Activated CD8-positive, alpha-beta T cell treated with anti-CD3 and anti-CD28 coated beads for 36 hours (primary cell): ENCODE results near the gene APBA3. TPM values are rescaled to one million over a fixed set of nuclear protein-coding genes. Genes with fewer than 3 reads are reported as not detected.
A peak's percentile ranks its signal among the peaks of the same experiment; 100 is the strongest.

ENCODE experiments used
- ATAC-seq: fragments of 200-7000 bp; cut with Tn5 transposase; one replicate; pipeline ENCODE4 v1.10.0; 2021; ENCODE audit warnings: mild to moderate bottlenecking, moderate library complexity
- CTCF ChIA-PET: fragments of 350-600 bp; sonication (Branson Sonifier 250); formaldehyde crosslinking; loops from one replicate; lab custom pipeline; 2021; ENCODE audit warnings: antibody characterized with exemption; lab: Charles Lee
- POLR2A ChIA-PET: fragments of 350-600 bp; sonication (Branson Sonifier 250); formaldehyde crosslinking; loops from one replicate; lab custom pipeline; 2021; ENCODE audit warnings: antibody characterized with exemption; lab: Charles Lee
- DNase-seq: peaks from one replicate; pipeline ENCODE4 v3.0.0-alpha.2; 2020
- H3K27ac Mint-ChIP-seq: one replicate; pipeline ENCODE4 v1.8.0; 2021; ENCODE audit warnings: mild to moderate bottlenecking, mixed read lengths
- H3K27me3 Mint-ChIP-seq: one replicate; pipeline ENCODE4 v1.8.0; 2021; ENCODE audit warnings: mixed read lengths
- H3K36me3 Mint-ChIP-seq: one replicate; pipeline ENCODE4 v1.8.0; 2021; ENCODE audit warnings: low read depth, mixed read lengths
- H3K4me1 Mint-ChIP-seq: one replicate; pipeline ENCODE4 v1.8.0; 2021; ENCODE audit warnings: low read depth, mixed read lengths
- H3K4me3 Mint-ChIP-seq: one replicate; pipeline ENCODE4 v1.8.0; 2021; ENCODE audit warnings: mild to moderate bottlenecking, moderate library complexity, mixed read lengths
- H3K9me3 Mint-ChIP-seq: one replicate; pipeline ENCODE4 v1.8.0; 2021; ENCODE audit warnings: mixed read lengths
- intact Hi-C: fragments of 100-400 bp; cut with micrococcal nuclease; formaldehyde crosslinking; loops from one replicate; pipeline ENCODE4 v1.10.0; 2022
- total RNA-seq, 2 experiments: library from RNA; stranded (reverse); gene quantifications; one replicate each; pipeline ENCODE4 v1.2.3, GENCODE V29; 2021
- TF ChIP-seq, protein P1 (sequence below): fragments of 200-600 bp; IDR thresholded peaks from one replicate; pipeline ENCODE4 v1.8.0; 2022; ENCODE audit warnings: antibody characterized with exemption, mild to moderate bottlenecking

The APBA3 gene
- total RNA-seq, 2 experiments from 2014 or later = 28.0 to 29.1 TPM

DNA sequence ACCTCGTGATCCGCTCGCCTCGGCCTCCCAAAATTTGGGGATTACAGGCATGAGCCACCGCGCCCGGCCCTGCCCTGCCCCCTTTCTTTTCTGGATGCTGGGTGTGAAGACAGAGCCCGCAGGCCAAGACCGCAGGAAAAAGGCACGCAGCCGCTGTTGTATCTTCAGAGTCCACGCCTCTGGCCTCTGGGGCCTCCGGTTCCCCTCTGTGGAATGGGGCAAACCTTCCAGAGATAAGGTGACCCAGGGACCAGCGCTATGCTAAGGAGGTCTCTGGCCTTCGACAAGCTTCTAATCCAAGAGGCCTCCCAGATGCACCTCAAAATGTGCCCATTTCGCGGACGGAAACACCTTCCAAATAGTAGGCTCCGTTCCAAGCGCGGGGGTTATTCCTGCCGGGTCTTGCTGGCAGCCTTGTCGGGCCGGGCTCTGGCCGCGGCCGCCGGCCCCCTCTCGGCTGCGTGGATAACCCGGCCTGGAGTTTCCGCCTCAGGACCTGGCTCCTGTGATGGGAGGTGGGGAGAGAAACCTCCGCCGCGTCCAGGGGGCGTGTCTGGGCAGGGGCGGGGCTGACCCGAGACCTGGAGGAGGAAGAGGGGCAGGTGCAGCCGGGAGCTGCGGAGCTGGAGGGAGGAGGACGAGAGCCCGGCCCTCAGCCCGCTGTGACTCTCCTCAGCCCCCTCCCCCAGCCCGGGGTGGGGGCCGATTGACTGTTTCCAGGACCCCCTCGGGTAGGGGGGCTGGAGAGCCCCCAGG lies 40.2 kb downstream of the APBA3 start:
- H3K4me3 Mint-ChIP-seq = peak overlapping the region; percentile 47
- ChIA-PET CTCF (interaction anchor here (1.1 to 1.2 kb wide), 2 partner anchors 13 to 94 kb away, joined by 3 read pairs; no protein-coding TSS in a partner anchor), POLR2A (interaction anchor here (1.0 to 1.2 kb wide), 3 partner anchors 13 to 91 kb away, joined by 3 to 4 read pairs (median 4); partner anchors contain the start of gene TJP3)
- intact Hi-C loops = no loop called here
- H3K27me3 Mint-ChIP-seq = peaks cover 13% of the 10 kb centered on the region
- peaks cover 6% of the 10 kb centered on the region for H3K4me1 Mint-ChIP-seq
- H3K36me3 Mint-ChIP-seq = no peaks in the 10 kb centered on the region
- ATAC-seq = peak; percentile 99
- H3K9me3 Mint-ChIP-seq = no peaks in the 10 kb centered on the region
- no peak overlapping the region for H3K27ac Mint-ChIP-seq
- TF ChIP-seq, protein P1, sequence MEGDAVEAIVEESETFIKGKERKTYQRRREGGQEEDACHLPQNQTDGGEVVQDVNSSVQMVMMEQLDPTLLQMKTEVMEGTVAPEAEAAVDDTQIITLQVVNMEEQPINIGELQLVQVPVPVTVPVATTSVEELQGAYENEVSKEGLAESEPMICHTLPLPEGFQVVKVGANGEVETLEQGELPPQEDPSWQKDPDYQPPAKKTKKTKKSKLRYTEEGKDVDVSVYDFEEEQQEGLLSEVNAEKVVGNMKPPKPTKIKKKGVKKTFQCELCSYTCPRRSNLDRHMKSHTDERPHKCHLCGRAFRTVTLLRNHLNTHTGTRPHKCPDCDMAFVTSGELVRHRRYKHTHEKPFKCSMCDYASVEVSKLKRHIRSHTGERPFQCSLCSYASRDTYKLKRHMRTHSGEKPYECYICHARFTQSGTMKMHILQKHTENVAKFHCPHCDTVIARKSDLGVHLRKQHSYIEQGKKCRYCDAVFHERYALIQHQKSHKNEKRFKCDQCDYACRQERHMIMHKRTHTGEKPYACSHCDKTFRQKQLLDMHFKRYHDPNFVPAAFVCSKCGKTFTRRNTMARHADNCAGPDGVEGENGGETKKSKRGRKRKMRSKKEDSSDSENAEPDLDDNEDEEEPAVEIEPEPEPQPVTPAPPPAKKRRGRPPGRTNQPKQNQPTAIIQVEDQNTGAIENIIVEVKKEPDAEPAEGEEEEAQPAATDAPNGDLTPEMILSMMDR = no peak
- peak; percentile 89 for DNase-seq

DNA sequence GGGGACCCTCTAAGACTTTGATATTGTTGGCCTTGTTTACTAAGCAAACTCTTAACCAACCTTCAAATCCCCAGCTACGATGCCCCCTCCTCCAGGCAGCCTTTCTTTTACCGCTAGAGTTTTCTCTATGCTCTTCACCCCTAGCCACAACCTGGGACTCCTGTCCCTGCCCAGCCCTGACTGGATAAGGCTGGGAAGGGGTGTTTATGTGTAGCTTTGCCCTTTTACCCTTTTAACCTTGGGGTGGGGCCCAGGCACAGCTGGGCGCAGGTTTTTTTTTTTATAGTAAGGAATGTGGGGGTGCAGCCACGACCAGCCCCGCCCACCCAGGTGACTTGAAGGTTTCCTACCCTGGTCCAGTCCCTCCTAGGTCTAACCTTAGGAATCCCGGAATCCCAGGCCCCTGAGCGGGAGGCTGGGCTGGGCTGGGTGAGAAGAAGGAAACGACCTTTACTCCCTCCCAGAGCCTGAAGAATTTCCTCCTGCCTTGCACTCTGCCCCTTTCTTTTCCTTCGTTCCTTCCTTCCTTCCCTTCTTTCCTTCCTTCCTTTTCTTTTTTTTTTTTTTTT lies 41.1 kb downstream of the APBA3 start:
- Mint-ChIP-seq H3K36me3 (no peaks in the 10 kb centered on the region), H3K27ac (no peak overlapping the region), H3K4me1 (peaks cover 6% of the 10 kb centered on the region), H3K27me3 (peaks cover 13% of the 10 kb centered on the region), H3K9me3 (no peaks in the 10 kb centered on the region), H3K4me3 (no peak overlapping the region)
- TF ChIP-seq, protein P1 = no peak
- DNase-seq (no peak), ATAC-seq (no peak)
- CTCF ChIA-PET = interaction anchor here (0.8 to 1.0 kb wide), 3 partner anchors 12 to 54 kb away, joined by 3 to 6 read pairs (median 3); partner anchors contain the start of gene TJP3
- intact Hi-C loops = no loop called here
- POLR2A ChIA-PET = no interaction called here

DNA sequence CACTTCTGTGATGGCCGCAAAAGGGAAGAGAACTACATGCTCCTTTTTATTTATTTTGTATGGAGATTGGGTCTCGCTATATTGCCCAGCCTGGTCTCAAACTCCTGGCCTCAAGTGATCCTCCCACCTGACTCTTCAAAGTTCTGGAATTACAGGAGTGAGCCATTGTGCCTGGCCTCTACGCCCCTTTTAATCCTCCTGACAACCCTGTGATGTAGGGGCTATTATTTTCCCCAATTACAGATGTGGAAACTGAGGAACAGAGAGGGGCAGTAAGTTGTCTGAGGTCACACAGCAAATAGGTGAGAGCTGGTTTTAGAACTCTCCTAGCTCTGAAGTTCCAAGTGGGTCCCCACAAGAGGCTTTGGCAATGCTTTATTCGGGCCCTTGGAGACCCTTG lies 41.6 kb downstream of the APBA3 start:
- TF ChIP-seq, protein P1 = no peak
- ChIA-PET CTCF (interaction anchor here (0.6 to 1.0 kb wide), 4 partner anchors 12 to 53 kb away, joined by 3 to 6 read pairs (median 3); partner anchors contain the start of gene TJP3), POLR2A (no interaction called here)
- Mint-ChIP-seq H3K27ac (no peak overlapping the region), H3K4me3 (no peak overlapping the region), H3K4me1 (peaks cover 6% of the 10 kb centered on the region), H3K27me3 (peaks cover 13% of the 10 kb centered on the region), H3K9me3 (no peaks in the 10 kb centered on the region), H3K36me3 (no peaks in the 10 kb centered on the region)
- intact Hi-C loops = no loop called here
- ATAC-seq (no peak), DNase-seq (no peak)

DNA sequence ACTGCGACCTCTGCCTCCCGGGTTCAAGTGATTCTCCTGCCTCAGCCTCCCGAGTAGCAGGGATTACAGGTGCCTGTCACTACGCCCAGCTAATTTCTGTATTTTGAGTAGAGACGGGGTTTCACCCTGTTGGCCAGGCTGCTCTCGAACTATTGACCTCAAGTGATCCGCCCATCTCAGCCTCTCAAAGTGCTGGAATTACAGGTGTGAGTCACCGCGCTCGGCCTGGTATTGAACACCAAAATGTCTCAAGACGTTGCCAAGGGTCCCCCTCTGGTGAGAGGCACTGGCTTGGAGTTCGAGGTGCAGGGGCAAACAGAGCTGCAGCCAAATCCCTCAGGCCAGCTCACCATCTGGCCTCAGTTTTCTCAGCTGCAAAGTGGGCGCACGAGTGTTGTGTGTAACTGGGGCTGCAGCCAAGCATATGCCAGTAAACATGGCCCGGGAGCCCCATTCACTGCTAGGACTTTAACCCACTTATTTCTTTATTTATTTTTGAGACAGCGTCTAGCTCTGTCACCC lies 45.3 kb downstream of the APBA3 start:
- TF ChIP-seq, protein P1 = no peak
- Mint-ChIP-seq H3K27ac (no peak overlapping the region), H3K27me3 (peaks cover 4% of the 10 kb centered on the region), H3K4me3 (no peak overlapping the region), H3K4me1 (peaks cover 4% of the 10 kb centered on the region), H3K9me3 (no peaks in the 10 kb centered on the region), H3K36me3 (no peaks in the 10 kb centered on the region)
- POLR2A ChIA-PET = no interaction called here
- CTCF ChIA-PET = no interaction called here
- intact Hi-C loops = no loop called here
- ATAC-seq (no peak), DNase-seq (no peak)
